ENCODE measurements around the gene CNMD.
"Not testable (repeated sequence)": the region's sequence is repeated elsewhere in the genome, so short reads cannot be mapped to it uniquely, and the experiment has no call there.

CNMD gene

DNA sequence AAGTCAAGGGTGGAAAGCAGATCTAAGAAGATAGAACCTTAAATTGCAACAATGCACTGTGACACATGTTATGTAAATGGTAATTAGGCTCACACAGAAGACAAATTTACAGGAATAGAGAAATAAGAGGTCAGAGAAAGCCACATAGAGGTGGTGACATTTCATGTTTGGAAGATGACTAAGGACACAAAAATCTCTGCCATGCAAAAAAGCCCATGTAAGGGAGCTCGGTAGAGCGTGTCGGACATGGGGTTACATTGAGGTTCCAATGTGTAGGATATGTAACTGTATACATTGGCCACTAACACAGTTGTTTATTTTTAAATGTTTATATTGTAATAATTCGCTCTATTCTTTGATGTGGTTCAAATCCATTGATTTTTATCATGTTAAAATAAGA lies 53.2 kb downstream of the CNMD start:
- no peak for DNase-seq (ENCODE audit: low read depth)

- DNase-seq (ENCODE audit: low read depth): not testable (repeated sequence)
Measured at GRCh38 chr13:52685806-52686205, 53.8 kb downstream of the CNMD start.

- DNase-seq (ENCODE audit: low read depth): no peak
Measured at GRCh38 chr13:52677823-52678222, 61.8 kb downstream of the CNMD start.

GRCh38 chr13:52673465-52673864 lies 66.2 kb downstream of the CNMD start:
- DNase-seq (ENCODE audit: low read depth): no peak

- DNase-seq (ENCODE audit: low read depth): no peak
Measured at GRCh38 chr13:52670726-52671125, 68.9 kb downstream of the CNMD start.

GRCh38 chr13:52669677-52670076 lies 69.9 kb downstream of the CNMD start:
- DNase-seq (ENCODE audit: low read depth): no peak

DNA sequence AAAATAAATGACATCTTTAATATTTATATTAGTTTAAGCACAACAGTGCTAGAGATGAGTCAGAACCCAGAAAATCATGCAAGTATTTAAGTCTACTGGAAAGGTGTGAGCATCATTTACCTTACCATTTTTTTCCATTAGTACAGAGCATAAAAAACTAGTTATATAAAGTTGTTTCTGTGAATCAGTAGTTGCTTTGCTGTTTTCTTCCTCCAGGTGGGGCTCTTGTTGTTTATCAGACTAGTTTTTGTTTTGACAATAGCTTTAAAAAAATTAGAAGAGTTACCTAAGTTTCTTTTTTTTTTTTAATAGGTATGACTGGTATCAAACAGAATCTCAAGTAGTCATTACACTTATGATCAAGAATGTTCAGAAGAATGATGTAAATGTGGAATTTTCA lies 74.3 kb downstream of the CNMD start:
- DNase-seq (ENCODE audit: low read depth): no peak

- no peak for DNase-seq (ENCODE audit: low read depth)
Measured at GRCh38 chr13:52664272-52664671, 75.3 kb downstream of the CNMD start.

DNA sequence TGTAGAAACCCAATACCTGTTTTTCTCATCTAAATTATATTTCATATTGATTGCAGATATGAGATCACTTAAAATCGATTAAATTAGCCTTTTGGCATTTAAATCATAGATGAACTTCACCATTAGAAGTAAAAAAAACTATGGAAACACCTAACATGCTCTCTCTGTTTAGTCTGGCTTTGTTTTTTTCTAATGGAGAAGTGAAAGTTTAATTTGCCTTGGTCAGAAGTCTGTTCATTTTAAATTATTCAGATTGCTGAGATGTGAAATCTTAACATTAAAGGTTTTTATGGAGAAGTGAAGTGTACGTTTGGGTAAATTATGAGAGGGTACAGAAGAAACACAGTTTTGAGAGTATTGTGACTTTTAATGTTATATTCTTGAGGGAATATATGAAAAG lies 80.3 kb downstream of the CNMD start:
- DNase-seq (ENCODE audit: low read depth): no peak

All from stromal cell of bone marrow (primary cell).